Stimulated activated CD8-positive, alpha-beta memory T cell treated with anti-CD3 and anti-CD28 coated beads, Interleukin-2, amount 100 ng/mL, for 48 hours (primary cell): ENCODE measurements around the gene COL6A3.

Experiments used
- DNase-seq, 2 donors: peaks; one replicate each; pipeline ENCODE4 v3.0.0-alpha.2; 2020; ENCODE audit warnings: low read depth in 2 of 2

Gene COL6A3

GRCh38 chr2:237296756-237297155 lies 117.2 kb downstream of the COL6A3 start:
- DNase-seq = no peak

- DNase-seq = no peak
Measured at GRCh38 chr2:237295889-237296480, 118.0 kb downstream of the COL6A3 start.

- no peak for DNase-seq
Measured at GRCh38 chr2:237294460-237294859, 119.5 kb downstream of the COL6A3 start.

GRCh38 chr2:237293978-237294377 lies 120.0 kb downstream of the COL6A3 start:
- no peak for DNase-seq

GRCh38 chr2:237291138-237291792 lies 122.7 kb downstream of the COL6A3 start:
- peak; percentile 6 to 11 for DNase-seq

- no peak for DNase-seq
Measured at GRCh38 chr2:237290261-237290660, 123.7 kb downstream of the COL6A3 start.

- no peak for DNase-seq
Measured at GRCh38 chr2:237289139-237289538, 124.8 kb downstream of the COL6A3 start.

- DNase-seq = no peak
Measured at GRCh38 chr2:237287872-237288271, 126.1 kb downstream of the COL6A3 start.

GRCh38 chr2:237283131-237283928 lies 130.6 kb downstream of the COL6A3 start:
- no peak for DNase-seq

GRCh38 chr2:237282568-237283128 lies 131.3 kb downstream of the COL6A3 start:
- no peak for DNase-seq

- DNase-seq = no peak
Measured at GRCh38 chr2:237281836-237282306, 132.1 kb downstream of the COL6A3 start.

GRCh38 chr2:237280939-237281338 lies 133.0 kb downstream of the COL6A3 start:
- DNase-seq = no peak

GRCh38 chr2:237280229-237280628 lies 133.7 kb downstream of the COL6A3 start:
- DNase-seq = peak in 1 of 2 donors; percentile 5

- DNase-seq = no peak
Measured at GRCh38 chr2:237279012-237279768, 134.8 kb downstream of the COL6A3 start.

GRCh38 chr2:237278568-237278967 lies 135.4 kb downstream of the COL6A3 start:
- DNase-seq = no peak

GRCh38 chr2:237276716-237277490 lies 137.1 kb downstream of the COL6A3 start:
- DNase-seq = no peak
